Urinary bladder (tissue), 4 donors: Measurements from ENCODE around the gene FBXO30. TPM values are rescaled to one million over a fixed set of nuclear protein-coding genes. Genes with fewer than 3 reads are reported as not detected.

ENCODE experiments used
- DNase-seq: peaks from one replicate; pipeline ENCODE4 v3.0.0-alpha.2; 2015; ENCODE audit errors: extremely low spot score
- H3K27ac ChIP-seq: one replicate; pipeline ENCODE4 v1.5.1; 2013; ENCODE audit warnings: low read depth, mild to moderate bottlenecking, moderate library complexity
- H3K36me3 ChIP-seq: one replicate; pipeline ENCODE4 v1.6.1; 2013; ENCODE audit warnings: mild to moderate bottlenecking, moderate library complexity; ENCODE audit not compliant: insufficient read depth
- H3K4me1 ChIP-seq: one replicate; pipeline ENCODE4 v1.6.1; 2013; ENCODE audit warnings: mild to moderate bottlenecking, moderate library complexity; ENCODE audit not compliant: insufficient read depth
- H3K4me3 ChIP-seq: one replicate; pipeline ENCODE4 v1.5.1; 2013; ENCODE audit warnings: low read depth, low read length
- WGBS: extraction: QIAGEN DNeasy Blood & Tissue Kit; methylation state at CpG from one replicate; pipeline ENCODE4 v1.1.7; 2013; 5-methylcytosine and 5-hydroxymethylcytosine counted together
- polyA plus RNA-seq: library from polyadenylated mRNA; stranded (reverse); fragments of 200-250 nt; gene quantifications from one replicate; pipeline ENCODE4 v1.2.3, GENCODE V29; 2013
- total RNA-seq: library from RNA; depleted of rRNA; stranded (reverse); fragments of >200 nt; gene quantifications from one replicate; pipeline ENCODE4 v1.2.3, GENCODE V29; 2014
- donor health status: healthy with polysubstance abuse.
- donor health status: healthy.

FBXO30 gene
- total and polyA plus RNA-seq, 2 donors: 11.5 to 31.7 TPM

DNA sequence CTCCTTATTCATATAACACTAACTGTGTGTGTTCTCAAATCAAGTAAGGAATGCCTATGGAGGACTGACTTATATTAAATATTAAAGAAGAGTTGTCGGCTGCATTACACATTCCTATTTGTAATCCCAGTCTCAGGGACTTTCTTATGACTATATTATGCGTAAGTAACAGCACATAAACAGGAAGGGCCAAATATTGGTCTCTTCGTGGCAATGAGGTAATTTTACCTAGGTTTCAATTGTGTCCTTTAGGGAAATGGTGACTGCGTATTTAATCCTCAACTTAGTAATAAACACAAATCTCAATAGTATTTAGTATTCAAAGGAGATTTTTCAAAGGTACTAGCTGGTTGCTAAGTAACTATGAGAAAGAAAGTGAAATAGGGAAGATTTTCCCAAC, 56.5 kb downstream of the FBXO30 start:
- Histone ChIP-seq H3K4me1 (no peaks in the 10 kb centered on the region), H3K36me3 (no peaks in the 10 kb centered on the region), H3K4me3 (no peak overlapping the region), H3K27ac (no peak overlapping the region)
- 88% methylated on average over 4 of the region's 4 CpGs for whole genome bisulfite sequencing
- DNase-seq: no peak

DNA sequence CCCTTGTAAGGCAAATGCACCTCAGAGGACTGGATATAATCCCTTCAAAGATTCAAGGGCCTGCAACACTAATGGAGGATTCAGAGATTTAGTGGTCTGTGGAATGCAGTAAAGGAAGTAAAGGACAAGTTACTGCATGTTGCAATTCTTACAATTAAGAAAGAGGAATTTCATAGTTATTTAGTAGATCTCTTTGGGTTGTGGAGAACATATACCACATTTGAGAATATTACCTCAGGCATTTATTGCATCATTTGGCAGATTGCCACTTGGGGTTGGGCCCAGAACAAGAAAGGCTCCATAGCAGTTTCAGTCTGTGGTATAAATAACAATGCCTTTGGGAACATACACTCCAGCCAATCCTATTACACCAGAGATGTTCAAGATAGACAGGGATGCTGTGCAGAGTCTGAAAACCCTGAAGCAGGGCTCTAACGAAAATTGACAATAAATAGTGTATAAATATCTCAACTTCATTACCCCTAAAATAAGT, 58.4 kb downstream of the FBXO30 start:
- DNase-seq: peak; percentile 64
- 27% methylated on average over 1 of the region's 1 CpG for WGBS
- Histone ChIP-seq H3K4me1 (no peaks in the 10 kb centered on the region), H3K36me3 (no peaks in the 10 kb centered on the region), H3K4me3 (no peak overlapping the region), H3K27ac (no peak overlapping the region)

DNA sequence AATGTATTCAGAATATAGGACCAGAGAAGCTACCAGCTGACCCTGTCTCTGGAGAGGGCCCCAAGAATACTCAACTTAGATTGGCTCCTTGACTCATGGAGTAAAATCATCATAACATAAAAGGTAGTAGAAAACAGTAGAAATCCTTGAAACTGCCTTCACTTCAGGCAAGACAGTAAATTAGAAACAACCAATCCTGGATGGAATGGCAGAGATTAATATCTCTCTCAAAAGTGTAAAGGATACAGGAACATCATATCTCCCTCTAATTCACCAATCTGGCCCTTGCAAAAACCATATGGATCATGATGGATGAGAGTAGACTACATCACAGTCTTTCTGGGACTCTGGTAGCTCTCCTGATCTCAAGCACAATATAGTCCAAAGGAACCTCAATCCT, 58.9 kb downstream of the FBXO30 start:
- Histone ChIP-seq H3K36me3 (no peaks in the 10 kb centered on the region), H3K27ac (no peak overlapping the region), H3K4me3 (no peak overlapping the region), H3K4me1 (no peaks in the 10 kb centered on the region)
- no peak for DNase-seq

DNA sequence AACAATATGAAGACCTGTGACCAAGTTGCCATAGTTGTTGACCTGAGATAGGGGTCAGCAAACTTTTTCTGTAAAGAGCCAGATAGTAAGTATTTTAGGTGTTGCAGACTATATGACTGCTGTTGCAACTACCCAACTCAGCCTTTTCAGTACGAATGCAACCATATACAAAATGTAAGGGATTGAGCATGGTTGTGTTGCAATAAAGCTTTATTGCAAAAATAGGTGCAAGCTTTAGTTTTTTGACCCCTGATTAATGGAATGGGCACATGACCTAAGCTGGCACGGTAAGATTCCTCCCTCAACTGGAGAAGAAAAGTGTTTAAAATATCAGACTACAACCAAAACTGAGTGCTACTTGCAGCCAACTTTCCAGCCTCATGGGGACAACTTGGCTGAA, 62.0 kb downstream of the FBXO30 start:
- DNase-seq: no peak
- Histone ChIP-seq H3K36me3 (no peaks in the 10 kb centered on the region), H3K4me3 (no peak overlapping the region), H3K4me1 (no peaks in the 10 kb centered on the region), H3K27ac (no peak overlapping the region)
- WGBS: 82% methylated on average over 2 of the region's 2 CpGs

DNA sequence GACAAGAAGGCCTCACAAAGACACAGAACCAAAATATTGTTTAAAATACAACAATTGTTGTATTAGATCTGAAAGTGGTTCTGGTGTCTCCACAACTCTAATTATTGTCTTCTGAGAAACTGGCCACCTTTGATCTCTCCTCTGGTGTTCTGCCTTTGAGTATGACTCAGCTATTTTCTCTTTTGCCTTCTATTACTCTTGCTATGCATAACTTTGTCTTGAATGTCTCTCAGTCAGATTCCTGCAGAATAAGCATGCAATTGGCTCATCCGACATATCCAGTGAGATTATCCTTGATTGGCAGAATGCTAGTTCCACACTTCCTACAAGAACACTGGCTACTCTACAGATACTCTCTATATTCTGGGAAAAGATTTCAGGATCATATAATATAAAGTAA, 65.0 kb downstream of the FBXO30 start:
- no peak for DNase-seq
- no peaks in the 10 kb centered on the region for H3K36me3 ChIP-seq
- WGBS: 52% methylated on average over 1 of the region's 1 CpG
- H3K27ac ChIP-seq: no peak overlapping the region
- no peak overlapping the region for H3K4me3 ChIP-seq
- H3K4me1 ChIP-seq: no peaks in the 10 kb centered on the region

DNA sequence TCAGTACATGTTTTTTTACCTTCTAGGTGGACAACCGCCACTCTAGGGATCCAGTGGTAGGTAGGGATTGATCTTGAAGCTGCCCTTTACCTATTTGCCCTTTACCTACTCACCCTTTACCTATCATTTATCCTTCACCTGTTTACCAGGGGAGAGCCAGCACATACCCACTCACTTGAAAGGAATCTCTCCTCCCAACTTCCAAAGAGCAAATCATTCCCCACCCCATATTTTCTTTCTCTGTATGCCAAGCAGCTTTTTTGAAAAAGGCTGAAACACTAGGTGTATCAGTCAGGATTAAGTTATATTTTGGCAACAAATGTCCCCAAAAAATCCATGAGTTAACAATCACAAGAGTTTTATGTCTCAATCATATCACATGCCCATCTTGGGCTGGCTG, 68.7 kb downstream of the FBXO30 start:
- WGBS: 89% methylated on average over 1 of the region's 1 CpG
- no peak for DNase-seq
- Histone ChIP-seq H3K4me3 (no peak overlapping the region), H3K36me3 (no peaks in the 10 kb centered on the region), H3K4me1 (no peaks in the 10 kb centered on the region), H3K27ac (no peak overlapping the region)

DNA sequence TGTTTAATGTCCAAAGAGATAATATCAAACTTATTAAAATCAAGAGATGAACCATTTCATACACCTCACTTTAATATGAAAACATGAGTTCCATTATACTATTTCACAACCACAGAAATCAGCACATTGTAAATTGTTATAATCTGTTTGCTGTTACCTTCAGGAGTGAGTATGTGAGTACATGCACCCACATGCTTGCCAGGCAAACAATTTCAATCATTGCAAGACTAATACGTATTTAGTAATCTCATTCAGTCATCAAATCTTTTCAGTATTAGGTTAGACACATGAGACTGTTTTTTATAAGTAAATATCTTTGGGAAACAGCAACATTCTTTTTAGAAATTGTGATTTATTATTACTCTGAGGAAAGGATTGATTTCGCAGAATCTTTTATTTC, 70.0 kb downstream of the FBXO30 start:
- 84% methylated on average over 2 of the region's 2 CpGs for WGBS
- H3K36me3 ChIP-seq: no peaks in the 10 kb centered on the region
- no peak for DNase-seq
- H3K27ac ChIP-seq: no peak overlapping the region
- no peak overlapping the region for H3K4me3 ChIP-seq
- H3K4me1 ChIP-seq: no peaks in the 10 kb centered on the region

Other genes starting within 250 kb of the FBXO30 start
- 22.5 TPM for gene EPM2A, start 79.3 kb downstream of the FBXO30 start, total RNA-seq
- gene EPM2A, start 79.3 kb downstream of the FBXO30 start, polyA plus RNA-seq: 25.3 TPM
- gene SHPRH, start 149.6 kb upstream of the FBXO30 start, total RNA-seq: 82.9 TPM
- 7.0 TPM for gene SHPRH, start 149.6 kb upstream of the FBXO30 start, polyA plus RNA-seq
- 0.16 TPM for gene GRM1, start 214.3 kb upstream of the FBXO30 start, total RNA-seq
- gene GRM1, start 214.3 kb upstream of the FBXO30 start, polyA plus RNA-seq: 0.01 TPM